Measurements from ENCODE around the gene DENND5A.

DNA sequence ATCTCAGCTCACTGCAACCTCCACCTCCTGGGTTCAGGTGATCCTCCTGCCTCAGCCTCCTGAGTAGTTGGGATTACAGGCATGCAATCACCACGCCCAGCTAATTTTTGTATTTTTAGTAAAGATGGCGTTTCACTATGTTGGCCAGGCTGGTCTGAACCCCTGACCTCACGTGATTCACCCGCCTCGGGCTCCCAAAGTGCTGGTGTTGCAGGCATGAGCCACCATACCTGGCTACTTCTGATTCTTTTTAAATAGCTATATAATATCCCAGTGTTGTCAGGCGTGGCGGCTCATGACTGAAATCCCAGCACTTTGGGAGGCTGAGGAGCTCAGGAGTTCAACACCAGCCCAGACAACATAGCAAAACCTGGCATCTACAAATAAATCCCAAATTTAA, 28.5 kb upstream of the DENND5A start:
- TF ChIP-seq, protein P1, sequence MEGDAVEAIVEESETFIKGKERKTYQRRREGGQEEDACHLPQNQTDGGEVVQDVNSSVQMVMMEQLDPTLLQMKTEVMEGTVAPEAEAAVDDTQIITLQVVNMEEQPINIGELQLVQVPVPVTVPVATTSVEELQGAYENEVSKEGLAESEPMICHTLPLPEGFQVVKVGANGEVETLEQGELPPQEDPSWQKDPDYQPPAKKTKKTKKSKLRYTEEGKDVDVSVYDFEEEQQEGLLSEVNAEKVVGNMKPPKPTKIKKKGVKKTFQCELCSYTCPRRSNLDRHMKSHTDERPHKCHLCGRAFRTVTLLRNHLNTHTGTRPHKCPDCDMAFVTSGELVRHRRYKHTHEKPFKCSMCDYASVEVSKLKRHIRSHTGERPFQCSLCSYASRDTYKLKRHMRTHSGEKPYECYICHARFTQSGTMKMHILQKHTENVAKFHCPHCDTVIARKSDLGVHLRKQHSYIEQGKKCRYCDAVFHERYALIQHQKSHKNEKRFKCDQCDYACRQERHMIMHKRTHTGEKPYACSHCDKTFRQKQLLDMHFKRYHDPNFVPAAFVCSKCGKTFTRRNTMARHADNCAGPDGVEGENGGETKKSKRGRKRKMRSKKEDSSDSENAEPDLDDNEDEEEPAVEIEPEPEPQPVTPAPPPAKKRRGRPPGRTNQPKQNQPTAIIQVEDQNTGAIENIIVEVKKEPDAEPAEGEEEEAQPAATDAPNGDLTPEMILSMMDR (IDR thresholded peaks at IDR 0.05; ENCODE audit: low read depth, low read length) = no peak
- TF ChIP-seq POLR2A (IDR thresholded peaks at IDR 0.05; ENCODE audit: extremely low read depth, insufficient read length) (no peak), MYC (IDR thresholded peaks at IDR 0.05; ENCODE audit: low read depth, low read length) (no peak)
